ENCODE data around the gene CTIF.

DNA sequence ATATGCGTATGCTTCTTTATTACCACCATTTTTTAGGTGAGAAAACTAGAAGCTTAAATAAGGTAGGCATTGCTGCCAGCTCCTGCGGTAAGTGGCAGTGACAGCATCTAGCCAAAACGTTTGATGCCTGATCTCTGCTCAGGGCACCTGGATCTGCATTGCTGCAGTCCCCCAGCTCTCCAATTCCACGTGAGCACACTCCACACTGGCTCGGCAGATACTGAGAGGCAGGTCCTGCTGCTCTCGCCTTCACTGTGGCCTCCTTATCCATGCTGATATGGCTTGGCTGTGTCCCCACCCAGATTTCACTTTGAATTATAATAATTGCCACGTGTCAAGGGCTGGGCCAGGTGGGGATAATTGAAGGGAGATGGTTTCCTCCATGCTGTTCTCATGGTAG lies 160.9 kb downstream of the CTIF start:
- TF ChIP-seq, protein P1, sequence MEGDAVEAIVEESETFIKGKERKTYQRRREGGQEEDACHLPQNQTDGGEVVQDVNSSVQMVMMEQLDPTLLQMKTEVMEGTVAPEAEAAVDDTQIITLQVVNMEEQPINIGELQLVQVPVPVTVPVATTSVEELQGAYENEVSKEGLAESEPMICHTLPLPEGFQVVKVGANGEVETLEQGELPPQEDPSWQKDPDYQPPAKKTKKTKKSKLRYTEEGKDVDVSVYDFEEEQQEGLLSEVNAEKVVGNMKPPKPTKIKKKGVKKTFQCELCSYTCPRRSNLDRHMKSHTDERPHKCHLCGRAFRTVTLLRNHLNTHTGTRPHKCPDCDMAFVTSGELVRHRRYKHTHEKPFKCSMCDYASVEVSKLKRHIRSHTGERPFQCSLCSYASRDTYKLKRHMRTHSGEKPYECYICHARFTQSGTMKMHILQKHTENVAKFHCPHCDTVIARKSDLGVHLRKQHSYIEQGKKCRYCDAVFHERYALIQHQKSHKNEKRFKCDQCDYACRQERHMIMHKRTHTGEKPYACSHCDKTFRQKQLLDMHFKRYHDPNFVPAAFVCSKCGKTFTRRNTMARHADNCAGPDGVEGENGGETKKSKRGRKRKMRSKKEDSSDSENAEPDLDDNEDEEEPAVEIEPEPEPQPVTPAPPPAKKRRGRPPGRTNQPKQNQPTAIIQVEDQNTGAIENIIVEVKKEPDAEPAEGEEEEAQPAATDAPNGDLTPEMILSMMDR (IDR thresholded peaks at IDR 0.05), result no peak
- no peak for TF ChIP-seq POLR2A (IDR thresholded peaks at IDR 0.05)

Measured in heart left ventricle (tissue), 13 donors.